ENCODE results near the gene AGMAT.
A peak's percentile ranks its signal among the peaks of the same experiment; 100 is the strongest.

The AGMAT gene, protein sequence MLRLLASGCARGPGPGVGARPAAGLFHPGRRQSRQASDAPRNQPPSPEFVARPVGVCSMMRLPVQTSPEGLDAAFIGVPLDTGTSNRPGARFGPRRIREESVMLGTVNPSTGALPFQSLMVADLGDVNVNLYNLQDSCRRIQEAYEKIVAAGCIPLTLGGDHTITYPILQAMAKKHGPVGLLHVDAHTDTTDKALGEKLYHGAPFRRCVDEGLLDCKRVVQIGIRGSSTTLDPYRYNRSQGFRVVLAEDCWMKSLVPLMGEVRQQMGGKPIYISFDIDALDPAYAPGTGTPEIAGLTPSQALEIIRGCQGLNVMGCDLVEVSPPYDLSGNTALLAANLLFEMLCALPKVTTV

DNA sequence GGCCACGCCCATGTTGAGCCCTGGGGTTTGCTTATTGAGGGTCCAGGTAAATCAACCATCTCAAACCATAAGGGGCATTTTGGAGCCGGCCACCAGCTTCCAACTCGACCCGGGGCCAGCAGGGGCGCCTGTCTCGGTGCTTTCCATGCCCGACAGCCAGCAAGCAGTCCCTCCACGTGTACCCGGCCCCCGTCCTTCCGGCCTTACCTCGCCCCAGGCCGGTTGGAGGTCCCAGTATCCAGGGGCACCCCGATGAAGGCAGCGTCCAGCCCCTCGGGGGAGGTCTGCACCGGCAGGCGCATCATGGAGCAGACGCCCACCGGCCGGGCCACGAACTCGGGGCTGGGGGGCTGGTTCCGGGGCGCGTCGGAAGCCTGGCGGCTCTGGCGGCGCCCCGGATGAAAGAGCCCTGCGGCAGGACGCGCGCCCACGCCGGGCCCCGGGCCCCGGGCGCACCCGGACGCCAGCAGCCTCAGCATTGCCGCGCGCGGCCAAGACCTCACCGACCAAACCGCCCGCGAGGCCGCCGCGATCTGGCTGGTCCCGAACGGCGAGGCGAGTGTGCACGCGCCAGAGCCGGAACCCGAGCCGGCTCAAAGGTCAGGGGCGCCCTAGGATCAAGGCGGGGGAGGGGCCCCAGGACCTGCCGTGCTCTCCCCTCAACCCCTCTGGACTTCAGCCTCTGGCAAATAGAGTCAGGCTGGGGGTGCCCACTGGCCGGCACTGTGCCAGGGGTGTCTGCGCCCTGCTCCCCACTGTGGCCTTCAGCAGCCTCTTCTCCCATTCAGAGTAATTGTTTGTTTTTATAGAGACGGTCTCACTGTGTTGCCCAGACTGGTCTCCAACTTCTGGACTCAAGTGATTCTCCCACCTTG is at the start of gene AGMAT:
Gene AGMAT, minus strand, starts transcription at position 563 of the 875 bp plus-strand sequence. Its CDS starts 84 bp downstream, at position 479.
- peak; percentile 64 to 65 for DNase-seq (ENCODE audit: low read depth in 2 of 2)

DNA sequence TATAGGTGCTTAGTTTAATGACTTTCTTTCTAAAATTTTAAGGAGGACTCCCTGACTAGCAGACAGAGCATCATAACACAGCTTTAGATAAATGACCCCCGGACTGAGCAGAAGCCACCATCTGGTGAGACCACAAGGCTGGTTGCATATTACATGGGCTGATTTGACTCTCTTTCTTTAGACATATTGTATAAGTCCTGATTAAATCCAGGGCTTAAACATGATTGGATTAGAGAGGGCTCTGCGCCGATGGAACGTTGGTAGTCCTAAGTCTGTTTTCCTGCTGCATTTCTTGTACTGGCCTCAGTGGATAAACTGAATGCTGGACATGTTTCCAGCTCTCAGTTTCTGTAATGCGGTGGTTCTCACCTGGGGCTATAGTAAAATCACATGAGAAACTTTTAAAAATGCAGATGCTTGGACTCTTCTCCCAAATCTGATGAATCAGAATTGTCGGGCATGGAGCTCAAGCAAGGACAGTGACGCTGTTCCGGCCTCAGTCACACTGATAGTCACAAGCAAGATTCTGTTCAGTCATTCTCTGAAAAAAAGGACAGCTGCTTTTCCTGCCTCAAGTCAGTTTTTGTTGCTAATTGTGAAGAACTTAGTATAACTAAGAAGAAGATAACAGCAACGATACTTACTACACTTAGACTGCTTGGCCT is 49.0 kb upstream of the AGMAT start:
- no peak for DNase-seq (ENCODE audit: low read depth in 2 of 2)

DNA sequence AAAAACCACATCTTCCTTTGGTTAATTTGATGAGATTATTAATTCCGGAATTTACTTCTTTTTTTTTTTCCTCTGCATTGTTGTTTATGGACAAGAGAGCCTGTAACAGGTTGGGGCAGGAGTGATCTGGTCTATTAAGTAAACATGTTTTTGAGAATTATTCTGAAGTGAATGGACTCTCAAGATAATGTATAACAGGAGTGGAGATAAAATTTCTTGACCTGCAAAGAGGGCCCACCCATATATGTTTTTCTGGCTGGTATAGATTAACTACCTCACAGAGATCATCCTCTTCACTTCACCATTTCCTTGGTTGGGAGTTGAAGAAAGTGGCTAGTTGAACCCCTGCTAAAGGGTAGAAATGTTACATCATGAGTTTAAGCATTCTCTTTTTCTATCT is 43.2 kb upstream of the AGMAT start:
- no peak for DNase-seq (ENCODE audit: low read depth in 2 of 2)

DNA sequence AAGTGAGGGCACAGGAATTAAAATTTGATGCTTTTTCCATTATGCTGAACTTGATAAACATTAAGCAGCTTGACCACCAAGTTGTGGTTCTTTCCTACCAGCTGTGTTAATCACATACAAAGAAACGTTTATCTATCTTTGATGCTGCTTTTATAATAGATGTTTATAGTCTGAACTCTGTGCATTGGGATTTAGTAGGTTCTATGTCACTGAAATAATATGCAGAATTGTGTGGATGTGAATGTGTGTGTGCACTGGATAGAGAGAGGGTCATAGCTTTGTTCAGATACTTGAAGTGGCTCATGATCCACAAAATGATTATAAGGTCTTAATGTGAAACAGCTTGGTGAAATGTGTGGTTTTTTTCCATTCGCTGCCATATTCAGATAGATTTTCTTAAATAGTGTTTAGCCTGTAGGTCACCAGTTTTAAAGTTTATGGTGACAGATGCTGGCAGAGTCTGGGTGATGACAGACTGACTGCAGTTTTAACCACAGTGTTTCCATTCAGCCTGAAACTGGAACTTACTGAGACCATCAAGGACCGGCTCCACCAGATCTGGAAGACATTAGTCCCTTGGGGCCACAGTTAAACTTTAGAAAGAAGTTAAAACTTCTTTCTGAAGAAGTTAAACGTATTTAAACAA is 42.6 kb upstream of the AGMAT start:
- DNase-seq (ENCODE audit: low read depth in 2 of 2), result no peak

DNA sequence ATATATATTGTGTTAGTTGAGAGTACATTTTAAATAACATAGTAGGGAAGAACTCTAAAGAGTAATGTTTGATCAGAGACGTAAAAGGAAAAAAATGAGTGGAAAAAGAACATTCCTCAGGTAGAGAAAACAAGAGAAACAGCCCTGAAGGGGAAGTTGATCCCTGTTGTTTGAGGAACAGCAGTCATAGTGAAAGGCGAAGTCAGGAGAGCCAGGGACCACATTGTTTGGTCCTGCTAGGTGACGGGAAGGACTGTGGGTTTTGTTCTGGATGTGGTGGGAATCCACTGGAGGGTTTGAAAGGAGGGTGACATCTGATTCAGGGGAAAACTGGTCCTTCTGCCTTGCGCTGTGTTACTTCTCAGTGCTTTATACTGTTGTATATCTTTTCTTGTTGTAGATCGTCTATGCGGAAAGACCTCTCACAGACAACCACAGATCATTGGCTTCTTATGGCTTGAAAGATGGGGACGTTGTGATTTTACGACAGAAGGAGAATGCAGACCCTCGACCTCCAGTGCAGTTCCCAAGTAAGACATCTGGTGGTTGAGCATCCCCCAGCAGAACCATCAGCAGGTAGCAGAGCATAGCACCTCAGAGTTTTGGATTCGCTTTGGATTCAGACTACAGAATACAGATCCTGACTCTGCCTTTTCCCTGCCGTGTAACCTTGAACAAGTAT is 41.6 kb upstream of the AGMAT start:
- no peak for DNase-seq (ENCODE audit: low read depth in 2 of 2)

DNA sequence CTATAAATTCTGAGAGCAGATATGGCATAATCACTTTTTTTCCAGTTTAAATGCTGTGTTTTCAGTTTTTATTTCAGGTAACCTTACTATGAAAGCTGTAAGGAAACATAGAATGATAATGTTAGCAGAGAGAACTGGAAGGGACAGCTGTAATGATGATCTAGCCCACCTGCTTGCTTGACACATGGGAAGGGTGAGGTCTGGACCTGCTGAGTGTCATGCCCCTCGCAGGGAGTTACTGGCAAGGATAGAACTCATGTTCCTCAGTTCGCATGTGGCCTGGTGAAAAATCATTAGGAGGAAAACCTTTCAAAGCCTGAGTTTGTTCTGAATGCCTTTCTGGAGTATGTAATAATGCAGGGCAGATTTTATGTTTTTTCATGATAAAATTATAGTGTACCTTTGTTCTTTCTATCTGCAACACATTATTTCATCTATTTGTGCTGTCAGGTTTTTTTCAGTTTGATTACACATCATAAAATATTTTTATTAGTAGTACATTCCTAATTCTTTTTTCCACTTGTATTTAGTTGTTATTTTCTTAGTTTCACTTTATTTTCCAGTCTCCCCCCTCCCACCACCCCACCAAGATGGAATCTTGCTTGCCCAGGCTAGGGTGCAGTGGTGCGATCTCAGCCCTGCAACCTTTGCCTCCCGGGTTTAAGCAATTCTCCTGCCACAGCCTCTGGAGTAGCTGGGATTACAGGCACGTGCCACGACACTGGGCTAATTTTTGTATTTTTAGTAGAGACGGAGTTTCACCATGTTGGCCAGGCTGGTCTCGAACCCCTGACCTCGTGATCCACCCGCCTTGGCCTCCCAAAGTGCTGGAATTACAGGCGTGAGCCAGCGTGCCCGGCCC is 40.4 kb upstream of the AGMAT start:
- DNase-seq (ENCODE audit: low read depth in 2 of 2), result no peak

DNA sequence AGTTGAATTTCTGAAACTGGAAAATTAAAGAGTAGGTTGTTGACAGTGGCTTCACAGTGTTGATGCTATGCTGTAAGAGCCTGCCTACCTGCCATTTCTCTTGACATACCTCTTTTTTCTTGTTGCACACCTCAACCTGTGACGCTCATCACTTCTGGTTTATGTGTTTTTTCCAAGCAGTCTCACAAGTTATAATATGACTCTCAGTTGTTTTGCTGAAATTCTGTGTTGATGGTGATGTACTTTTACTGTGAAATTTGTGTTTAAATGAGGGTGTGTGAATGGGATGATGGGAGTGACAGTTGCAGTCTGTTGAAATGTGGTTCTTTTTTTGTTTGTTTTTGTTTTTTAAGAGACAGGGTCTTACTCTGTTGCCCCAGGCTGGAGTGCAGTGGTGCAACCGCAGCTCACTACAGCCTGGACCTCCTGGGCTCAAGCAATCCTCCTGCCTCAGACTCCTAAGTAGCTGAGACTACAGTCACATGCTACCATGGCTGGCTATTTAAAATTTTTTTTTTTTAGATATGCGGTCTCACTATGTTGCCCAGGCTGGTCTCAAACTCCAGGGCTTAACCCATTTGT is 39.4 kb upstream of the AGMAT start:
- DNase-seq (ENCODE audit: low read depth in 2 of 2), result no peak

DNA sequence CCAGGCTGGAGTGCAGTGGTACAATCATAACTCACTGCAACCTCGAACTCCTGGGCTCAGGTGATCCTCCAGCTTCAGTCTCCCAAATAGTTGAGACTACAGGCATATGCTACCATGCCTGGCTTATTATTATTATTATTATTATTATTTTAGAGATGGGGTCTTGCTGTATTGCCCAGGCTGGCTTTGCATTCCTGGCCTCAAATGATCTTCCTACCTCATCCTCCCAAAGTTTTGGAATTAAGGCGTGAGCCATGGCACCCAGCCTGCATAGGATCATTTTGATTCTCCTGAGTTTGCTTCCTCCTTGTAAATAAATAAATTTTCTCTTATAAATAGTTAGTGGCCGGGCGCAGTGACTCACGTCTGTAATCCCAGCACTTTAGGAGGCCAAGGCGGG is 38.6 kb upstream of the AGMAT start:
- DNase-seq (ENCODE audit: low read depth in 2 of 2), result no peak

DNA sequence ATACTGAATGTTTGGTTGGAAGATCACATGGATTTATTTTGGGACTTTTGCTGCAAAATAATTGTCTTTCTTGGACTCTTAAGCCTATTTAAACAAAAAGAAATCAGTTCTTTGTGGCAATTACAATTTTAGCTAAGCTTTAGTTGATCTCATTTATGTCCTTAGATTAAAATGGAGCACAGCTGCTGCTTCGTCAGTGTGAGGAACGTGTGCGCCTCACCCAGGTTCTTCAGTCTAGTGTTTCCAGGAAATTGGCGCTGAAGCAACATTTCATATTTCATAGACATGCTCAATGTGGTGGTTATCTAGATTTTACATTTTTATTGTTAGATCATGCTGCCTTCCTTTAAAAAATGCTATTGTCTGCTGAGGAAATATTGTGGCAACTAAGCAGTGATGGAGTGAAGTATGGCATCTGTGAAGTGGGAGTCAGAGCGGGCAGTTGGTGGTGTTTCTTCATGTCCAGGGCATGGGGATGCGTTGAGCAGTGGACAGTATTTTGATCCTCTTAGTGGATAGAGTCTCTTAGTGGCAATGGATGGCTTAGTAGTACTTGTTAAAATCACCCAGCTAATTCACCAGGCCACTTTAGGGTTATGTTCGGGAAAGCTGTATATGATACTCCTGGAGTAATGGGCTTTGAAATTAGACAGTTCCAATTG is 38.0 kb upstream of the AGMAT start:
- DNase-seq (ENCODE audit: low read depth in 2 of 2), result no peak

DNA sequence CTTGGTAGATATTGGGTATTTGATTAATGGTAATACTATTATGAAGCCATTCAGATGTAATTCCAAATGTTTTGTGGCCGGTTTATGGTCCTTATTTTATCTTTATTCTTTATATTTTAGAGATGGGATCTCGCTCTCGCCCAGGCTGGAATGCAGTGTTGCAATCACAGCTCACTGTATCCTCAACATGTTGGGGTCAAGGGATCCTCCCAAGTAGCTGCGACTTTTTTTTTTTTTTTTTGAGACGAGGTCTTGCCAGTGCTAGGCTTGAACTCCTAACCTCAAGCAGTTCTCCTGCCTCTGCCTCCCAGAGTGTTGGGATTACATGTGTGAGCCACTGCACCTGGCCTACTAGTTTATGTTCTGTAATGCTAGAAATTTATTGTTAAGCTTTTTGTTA is 37.1 kb upstream of the AGMAT start:
- no peak for DNase-seq (ENCODE audit: low read depth in 2 of 2)

DNA sequence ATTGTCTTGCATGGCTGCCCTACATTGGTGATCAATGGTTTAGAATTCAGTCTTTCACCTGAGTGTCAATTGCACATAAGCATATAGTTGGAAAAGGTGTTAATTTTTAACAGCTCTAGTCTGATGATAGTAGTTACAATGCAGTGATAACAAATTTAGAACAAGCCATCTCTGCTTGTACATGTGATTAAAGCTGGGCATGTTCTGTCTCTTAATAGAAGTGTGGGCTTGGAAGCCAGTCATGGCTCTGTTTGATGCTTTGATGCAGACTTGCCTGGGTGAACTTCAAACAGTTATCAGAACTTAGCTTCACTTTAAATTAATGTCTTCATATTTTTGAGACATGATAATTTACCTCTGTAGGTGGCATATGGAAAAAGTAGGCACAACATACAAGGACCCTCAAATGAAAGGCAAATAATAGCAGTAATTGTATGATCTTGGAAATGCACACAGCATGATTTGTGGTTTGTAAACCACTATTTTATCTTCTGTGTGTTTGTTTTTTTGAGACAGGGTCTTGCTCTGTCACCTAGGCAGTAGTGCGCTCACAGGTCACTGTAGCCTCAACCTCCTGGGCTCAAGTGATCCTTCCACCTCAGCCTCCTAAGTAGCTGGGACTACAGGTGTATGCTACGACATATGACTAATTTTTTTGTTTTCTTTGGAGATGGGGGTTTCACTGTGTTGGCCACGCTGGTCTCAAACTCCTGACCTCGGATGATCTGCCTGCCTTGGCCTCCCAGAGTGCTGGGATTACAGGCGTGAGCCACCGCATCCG is 36.2 kb upstream of the AGMAT start:
- DNase-seq (ENCODE audit: low read depth in 2 of 2), result no peak

DNA sequence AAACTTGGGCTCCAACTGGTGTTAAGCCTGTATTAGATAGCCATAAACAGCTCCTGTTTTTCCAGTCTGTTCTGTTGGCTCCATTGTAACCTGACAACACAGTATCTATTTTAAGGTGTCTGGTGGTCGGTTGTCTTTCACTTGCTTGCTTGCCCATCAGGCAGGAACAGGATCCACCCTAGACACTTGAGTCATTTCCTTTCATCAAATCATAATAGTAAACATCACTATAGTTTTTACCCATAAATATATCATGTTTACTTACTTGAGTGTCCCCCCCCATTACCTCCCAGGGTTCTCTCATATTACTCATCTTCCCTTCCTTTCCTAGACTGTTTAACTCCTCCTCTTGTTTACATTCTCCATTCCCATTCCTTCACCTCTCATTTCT is 35.3 kb upstream of the AGMAT start:
- no peak for DNase-seq (ENCODE audit: low read depth in 2 of 2)

DNA sequence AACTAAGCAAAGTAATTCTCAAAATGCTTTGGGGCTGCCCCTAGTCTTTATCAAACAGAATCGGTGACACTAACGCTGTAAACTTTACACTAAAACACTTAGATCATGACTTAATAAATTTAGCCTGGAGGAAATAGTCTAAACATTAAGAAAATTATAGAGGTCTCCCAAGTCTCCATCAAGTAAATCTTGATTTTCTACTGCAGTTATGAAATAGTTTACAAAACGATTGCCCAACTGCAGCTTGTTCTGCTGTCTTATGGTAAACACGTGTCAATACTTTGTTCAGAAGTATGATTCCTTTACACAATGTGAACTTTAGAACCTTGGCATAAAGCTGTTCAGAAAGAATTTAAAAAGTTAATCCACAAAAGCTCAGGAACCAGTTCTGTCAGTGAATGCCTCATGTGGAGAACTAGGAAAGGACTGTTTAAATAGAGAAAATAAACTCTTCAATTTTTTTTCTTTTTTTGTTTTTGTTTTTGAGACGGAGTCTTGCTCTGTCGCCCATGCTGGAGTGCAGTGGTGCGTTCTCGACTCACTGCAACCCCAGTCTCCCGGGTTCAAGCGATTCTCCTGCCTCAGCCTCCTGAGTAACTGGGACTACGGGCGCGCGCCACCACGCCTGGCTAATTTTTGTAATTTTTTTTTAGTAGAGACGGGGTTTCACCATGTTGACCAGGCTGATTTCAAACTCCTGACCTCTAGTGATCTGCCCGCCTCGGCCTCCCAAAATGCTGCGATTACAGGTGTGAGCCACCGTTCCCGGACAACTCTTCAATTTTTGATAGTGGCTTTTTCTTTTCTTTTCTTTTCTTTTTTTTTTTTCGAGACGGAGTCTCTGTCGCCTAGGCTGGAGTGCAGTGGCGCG is 34.0 kb upstream of the AGMAT start:
- DNase-seq (ENCODE audit: low read depth in 2 of 2), result no peak

DNA sequence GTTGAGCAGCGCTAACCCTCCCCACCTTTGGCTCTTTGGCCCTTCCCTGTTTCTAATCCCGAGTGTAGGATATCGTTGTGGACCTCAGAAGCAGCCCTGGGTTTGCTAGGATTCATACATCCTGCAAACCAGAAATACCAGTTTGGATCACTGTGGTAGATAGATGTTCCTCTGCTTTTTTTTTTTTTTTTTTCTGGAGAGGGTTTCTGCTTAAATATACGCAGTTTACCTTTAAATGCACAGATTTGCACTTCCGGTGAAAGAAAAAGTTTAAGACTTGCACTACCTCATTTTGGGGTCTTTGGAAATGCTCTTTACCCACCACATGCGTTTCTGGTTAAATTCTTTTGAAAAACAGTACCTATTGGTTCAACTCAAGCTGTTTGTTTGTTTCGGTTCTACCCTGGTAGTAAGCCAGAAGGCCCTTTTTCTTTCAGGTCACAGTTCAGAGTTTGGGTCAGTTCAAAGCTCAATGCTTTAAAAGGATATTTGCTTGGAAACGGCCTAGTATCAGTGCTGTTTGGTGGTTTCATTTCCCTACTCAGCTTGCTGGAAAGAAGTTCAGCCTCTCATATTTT is 33.3 kb upstream of the AGMAT start:
- no peak for DNase-seq (ENCODE audit: low read depth in 2 of 2)

DNA sequence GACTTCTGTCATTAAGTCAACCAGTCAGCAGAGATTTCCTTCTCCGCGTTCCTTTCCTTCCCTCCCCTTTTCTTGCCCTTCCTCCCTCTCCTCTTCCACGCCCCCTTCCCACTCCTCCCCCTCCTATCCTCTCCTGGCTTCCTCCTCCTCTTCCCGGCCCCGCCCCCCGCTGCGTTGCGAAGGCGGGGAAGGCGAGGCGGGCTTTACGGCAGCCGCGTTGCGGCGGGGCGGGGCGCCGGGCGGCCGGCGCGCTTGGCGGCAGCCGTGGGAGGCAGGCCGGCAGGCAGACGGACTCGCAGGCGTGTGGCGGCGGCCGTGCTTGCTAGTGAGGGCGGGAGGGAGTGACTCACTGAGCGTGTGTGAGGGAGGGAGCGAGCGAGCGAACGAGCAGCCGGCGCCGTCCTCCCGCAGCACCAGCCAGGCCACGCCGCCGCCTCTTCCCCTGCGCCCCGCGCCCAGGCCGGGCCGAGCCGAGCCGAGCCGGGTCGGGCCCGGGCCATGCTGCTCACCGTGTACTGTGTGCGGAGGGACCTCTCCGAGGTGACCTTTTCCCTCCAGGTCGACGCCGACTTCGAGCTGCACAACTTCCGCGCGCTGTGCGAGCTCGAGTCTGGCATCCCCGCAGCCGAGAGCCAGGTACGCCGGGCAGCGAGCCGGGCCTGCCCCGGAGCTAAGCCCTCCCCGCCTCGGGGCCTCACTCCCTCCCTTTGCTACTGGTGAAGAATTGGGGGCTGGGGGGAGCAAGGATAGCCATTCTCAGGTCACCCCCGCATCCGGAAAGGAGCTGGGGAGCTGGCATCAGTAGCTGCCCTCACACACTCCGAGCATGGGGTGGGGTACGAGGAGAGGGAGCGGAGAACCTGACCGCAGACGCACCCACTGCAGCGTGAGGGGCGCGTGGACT is 32.6 kb upstream of the AGMAT start, which contains the start of gene DDI2:
Gene DDI2, plus strand, starts transcription at position 286 of the 904 bp plus-strand sequence. Its CDS starts 213 bp downstream, at position 499.
- DNase-seq (ENCODE audit: low read depth in 2 of 2), result peak; percentile 93 to 95
